Mesendoderm (in vitro differentiated cells): ENCODE results near the gene ATP6V1F.

ENCODE experiments used
- DNase-seq: peaks from one replicate; pipeline ENCODE4 v3.0.0; 2013
- H2AK5ac ChIP-seq: 2 replicates; pipeline ENCODE4 v1.6.1; 2013; ENCODE audit warnings: low read length, inconsistent platforms
- H2BK120ac ChIP-seq: 2 replicates; pipeline ENCODE4 v1.6.1; 2013; ENCODE audit warnings: low read depth, mild to moderate bottlenecking, low read length, moderate library complexity, mixed read lengths
- H2BK15ac ChIP-seq: replicated peaks from 2 replicates; pipeline ENCODE4 v1.6.1; 2013; ENCODE audit warnings: low read depth, mild to moderate bottlenecking, moderate library complexity
- H2BK5ac ChIP-seq: 2 replicates; pipeline ENCODE4 v1.6.1; 2013; ENCODE audit warnings: low read length, inconsistent platforms
- H3K18ac ChIP-seq: 2 replicates; pipeline ENCODE4 v1.6.1; 2013; ENCODE audit warnings: mild to moderate bottlenecking, low read length, mixed read lengths
- H3K23ac ChIP-seq: one replicate; pipeline ENCODE4 v1.6.1; 2013; ENCODE audit warnings: low read length
- H3K27ac ChIP-seq: 2 replicates; pipeline ENCODE4 v1.5.1; 2013; ENCODE audit warnings: low read depth, mild to moderate bottlenecking, inconsistent platforms, low read length, moderate library complexity
- H3K27me3 ChIP-seq: 2 replicates; pipeline ENCODE4 v1.6.1; 2013; ENCODE audit warnings: low read length, control low read depth, mild to moderate bottlenecking, inconsistent platforms; ENCODE audit not compliant: insufficient read depth, poor library complexity
- H3K36me3 ChIP-seq: 2 replicates; pipeline ENCODE4 v1.6.1; 2013; ENCODE audit warnings: low read length, inconsistent platforms; ENCODE audit not compliant: control insufficient read depth, insufficient read depth
- H3K4ac ChIP-seq: one replicate; pipeline ENCODE4 v1.6.1; 2013; ENCODE audit warnings: low read depth, mild to moderate bottlenecking, low read length, moderate library complexity
- H3K4me1 ChIP-seq: 2 replicates; pipeline ENCODE4 v1.6.1; 2013; ENCODE audit warnings: low read depth, low read length, inconsistent platforms; ENCODE audit not compliant: control insufficient read depth
- H3K4me2 ChIP-seq: 2 replicates; pipeline ENCODE4 v1.6.1; 2013; ENCODE audit warnings: low read length
- H3K4me3 ChIP-seq: 2 replicates; pipeline ENCODE4 v1.5.1; 2013; ENCODE audit warnings: mild to moderate bottlenecking, low read length
- H3K56ac ChIP-seq: one replicate; pipeline ENCODE4 v1.6.1; 2013; ENCODE audit warnings: low read length
- H3K79me1 ChIP-seq: 2 replicates; pipeline ENCODE4 v1.6.1; 2013; ENCODE audit warnings: low read length, inconsistent platforms
- H3K79me2 ChIP-seq: 2 replicates; pipeline ENCODE4 v1.6.1; 2013; ENCODE audit warnings: mild to moderate bottlenecking, low read length; ENCODE audit not compliant: control insufficient read depth, insufficient read depth
- H3K9ac ChIP-seq: 2 replicates; pipeline ENCODE4 v1.6.1; 2013; ENCODE audit warnings: low read length, inconsistent platforms
- H4K5ac ChIP-seq: one replicate; pipeline ENCODE4 v1.6.1; 2013; ENCODE audit warnings: low read length
- H4K8ac ChIP-seq: one replicate; pipeline ENCODE4 v1.6.1; 2013; ENCODE audit warnings: low read depth, mild to moderate bottlenecking, control low read depth, low read length, moderate library complexity
- WGBS: extraction: QIAGEN DNeasy Blood & Tissue Kit; methylation state at CpG from one replicate; pipeline ENCODE4 v1.1.7; 2013; ENCODE audit warnings: low lambda C conversion rate, missing lambda C conversion rate; ENCODE audit not compliant: insufficient coverage; ENCODE audit errors: extremely low coverage; 5-methylcytosine and 5-hydroxymethylcytosine counted together

Gene ATP6V1F

GRCh38 chr7:128837521-128837921 lies 25.1 kb upstream of the ATP6V1F start:
- Histone ChIP-seq H3K27me3 (no peaks in the 10 kb centered on the region), H3K56ac (no peak overlapping the region), H3K18ac (no peak overlapping the region), H3K27ac (no peak overlapping the region), H2AK5ac (no peak overlapping the region), H3K4ac (no peak overlapping the region), H2BK15ac (no peak overlapping the region), H3K4me2 (no peak overlapping the region), H2BK120ac (no peak overlapping the region), H3K4me1 (peaks cover 7% of the 10 kb centered on the region), H3K79me2 (no peaks in the 10 kb centered on the region), H4K5ac (no peak overlapping the region), H2BK5ac (no peak overlapping the region), H3K79me1 (peaks cover 3% of the 10 kb centered on the region), H3K23ac (no peak overlapping the region), H3K36me3 (peaks cover 18% of the 10 kb centered on the region), H3K4me3 (no peak overlapping the region), H3K9ac (no peak overlapping the region), H4K8ac (no peak overlapping the region)
- no CpG with 5 or more reads among the region's 16 CpGs for WGBS
- DNase-seq: no peak

- WGBS: no CpG with 5 or more reads among the region's 22 CpGs
- H3K4me2 ChIP-seq: no peak overlapping the region
- H3K27me3 ChIP-seq: no peaks in the 10 kb centered on the region
- H2BK15ac ChIP-seq: no peak overlapping the region
- H3K79me1 ChIP-seq: peaks cover 3% of the 10 kb centered on the region
- no peak overlapping the region for H2AK5ac ChIP-seq
- no peak overlapping the region for H3K23ac ChIP-seq
- H3K27ac ChIP-seq: no peak overlapping the region
- no peak overlapping the region for H3K18ac ChIP-seq
- H4K8ac ChIP-seq: no peak overlapping the region
- H3K4me3 ChIP-seq: no peak overlapping the region
- DNase-seq: no peak
- H3K4ac ChIP-seq: no peak overlapping the region
- H2BK5ac ChIP-seq: no peak overlapping the region
- no peak overlapping the region for H3K9ac ChIP-seq
- no peak overlapping the region for H4K5ac ChIP-seq
- H3K36me3 ChIP-seq: peaks cover 22% of the 10 kb centered on the region
- H3K79me2 ChIP-seq: no peaks in the 10 kb centered on the region
- H2BK120ac ChIP-seq: no peak overlapping the region
- H3K4me1 ChIP-seq: peaks cover 4% of the 10 kb centered on the region
- no peak overlapping the region for H3K56ac ChIP-seq
Measured at GRCh38 chr7:128838109-128838779, 24.4 kb upstream of the ATP6V1F start.

DNA sequence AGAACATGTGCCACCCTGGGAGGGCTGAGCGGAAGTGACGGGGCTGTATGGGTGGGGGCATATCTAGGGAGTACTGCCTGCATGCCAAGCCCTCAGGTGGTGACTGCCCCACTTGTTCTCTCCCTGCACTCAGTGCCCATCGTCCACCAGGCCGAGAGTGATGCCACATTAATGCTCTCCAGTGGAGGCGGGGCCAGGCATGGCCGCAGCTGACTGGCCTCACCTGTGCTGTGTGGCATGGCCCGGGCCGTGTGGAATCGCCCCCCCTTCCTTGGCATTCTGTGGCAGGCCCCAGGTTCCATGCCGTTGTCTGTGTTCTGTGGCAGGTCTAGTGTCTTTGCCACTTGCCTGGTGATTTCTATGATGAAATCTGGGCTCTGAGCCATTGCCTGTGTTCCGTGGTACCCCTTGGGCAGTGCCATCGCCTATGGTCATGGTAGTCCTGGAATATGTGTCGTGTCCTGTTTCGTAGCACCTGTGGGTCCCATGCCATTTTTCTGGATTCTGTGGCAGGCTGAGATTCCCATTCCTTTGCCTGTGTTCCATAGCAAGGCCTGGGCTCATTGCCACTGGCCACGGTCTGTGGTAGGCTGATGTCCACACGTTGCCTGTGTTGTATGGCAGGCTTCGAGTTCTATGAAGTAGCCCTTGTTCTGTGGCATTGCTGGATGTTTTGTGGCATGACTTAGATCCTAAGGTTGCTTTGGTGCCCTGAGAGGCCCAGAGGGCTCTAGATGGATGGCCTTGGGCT lies 23.5 kb upstream of the ATP6V1F start:
- no peak overlapping the region for H3K56ac ChIP-seq
- no peak overlapping the region for H3K4ac ChIP-seq
- no peak overlapping the region for H3K23ac ChIP-seq
- WGBS: no CpG with 5 or more reads among the region's 17 CpGs
- no peak overlapping the region for H2AK5ac ChIP-seq
- H2BK5ac ChIP-seq: no peak overlapping the region
- no peak overlapping the region for H3K27ac ChIP-seq
- no peak overlapping the region for H2BK120ac ChIP-seq
- no peak overlapping the region for H4K8ac ChIP-seq
- no peaks in the 10 kb centered on the region for H3K27me3 ChIP-seq
- peaks cover 28% of the 10 kb centered on the region for H3K36me3 ChIP-seq
- peaks cover 2% of the 10 kb centered on the region for H3K79me1 ChIP-seq
- H3K4me3 ChIP-seq: no peak overlapping the region
- no peak overlapping the region for H3K4me2 ChIP-seq
- H3K4me1 ChIP-seq: no peaks in the 10 kb centered on the region
- no peak overlapping the region for H2BK15ac ChIP-seq
- H3K18ac ChIP-seq: no peak overlapping the region
- DNase-seq: no peak
- H4K5ac ChIP-seq: no peak overlapping the region
- no peaks in the 10 kb centered on the region for H3K79me2 ChIP-seq
- no peak overlapping the region for H3K9ac ChIP-seq

GRCh38 chr7:128839751-128840177 lies 22.9 kb upstream of the ATP6V1F start:
- no CpG with 5 or more reads among the region's 13 CpGs for WGBS
- Histone ChIP-seq H3K79me1 (no peaks in the 10 kb centered on the region), H4K5ac (no peak overlapping the region), H3K4me3 (no peak overlapping the region), H3K4ac (no peak overlapping the region), H3K23ac (no peak overlapping the region), H2BK15ac (no peak overlapping the region), H3K27me3 (no peaks in the 10 kb centered on the region), H3K9ac (no peak overlapping the region), H3K4me2 (no peak overlapping the region), H3K18ac (no peak overlapping the region), H3K27ac (no peak overlapping the region), H2BK120ac (no peak overlapping the region), H3K56ac (no peak overlapping the region), H3K4me1 (no peaks in the 10 kb centered on the region), H3K79me2 (no peaks in the 10 kb centered on the region), H2BK5ac (no peak overlapping the region), H3K36me3 (peaks cover 28% of the 10 kb centered on the region), H4K8ac (no peak overlapping the region), H2AK5ac (no peak overlapping the region)
- no peak for DNase-seq

- Histone ChIP-seq H2AK5ac (no peak overlapping the region), H3K56ac (no peak overlapping the region), H4K8ac (no peak overlapping the region), H2BK5ac (no peak overlapping the region), H3K27me3 (no peaks in the 10 kb centered on the region), H3K4ac (no peak overlapping the region), H4K5ac (no peak overlapping the region), H3K18ac (no peak overlapping the region), H3K4me2 (no peak overlapping the region), H3K79me1 (no peaks in the 10 kb centered on the region), H3K4me3 (no peak overlapping the region), H3K36me3 (peaks cover 31% of the 10 kb centered on the region), H3K23ac (no peak overlapping the region), H2BK15ac (no peak overlapping the region), H3K4me1 (no peaks in the 10 kb centered on the region), H3K9ac (no peak overlapping the region), H3K27ac (no peak overlapping the region), H3K79me2 (no peaks in the 10 kb centered on the region), H2BK120ac (no peak overlapping the region)
- no CpG with 5 or more reads among the region's 23 CpGs for WGBS
- no peak for DNase-seq
Measured at GRCh38 chr7:128840326-128841170, 22.1 kb upstream of the ATP6V1F start.
